H1 (cell line): ENCODE results near the gene GNG7. TPM values are rescaled to one million over a fixed set of nuclear protein-coding genes. Genes with fewer than 3 reads are reported as not detected.

ENCODE experiments used
- NANOG ChIP-seq: IDR thresholded peaks from 2 replicates; pipeline ENCODE4 v1.6.1; 2011; ENCODE audit warnings: low read length, low read depth, mild to moderate bottlenecking, inconsistent platforms; ENCODE audit not compliant: insufficient read depth, poor library complexity, severe bottlenecking
- polyA plus RNA-seq, 7 experiments: library from polyadenylated mRNA; depleted of rRNA in 3 of 7; stranded (reverse) in 5 of 7; unstranded in 2 of 7; fragments of >200 nt in 5 of 7; fragments of 200-250 nt in 2 of 7; gene quantifications; 1 replicate in 5 of 7; 2 replicates in 1 of 7; 4 replicates in 1 of 7; pipeline versions ENCODE4 v1.2.1 to v1.2.3, GENCODE V29; 2011 to 2013; ENCODE audit warnings: missing spikeins in 2 of 7, mixed read lengths in 2 of 7
- total RNA-seq: library from RNA; stranded (reverse); fragmentation: NEBNext Ultra II Directional; extraction: Animal tissue kit (Norgen Biotek cat#: 25700); gene quantifications from 2 replicates; pipeline ENCODE4 v1.2.1, GENCODE V29; 2021
- TF ChIP-seq, protein P1 (sequence below): fragments of 300-600 bp; sonication (generic); IDR thresholded peaks from 2 replicates; pipeline ENCODE4 v1.7.1; 2012; ENCODE audit warnings: low read length, moderate library complexity, mild to moderate bottlenecking, inconsistent platforms; ENCODE audit not compliant: insufficient replicate concordance

The GNG7 gene
- total and polyA plus RNA-seq, 2 of the 8 experiments (the other 6 are each of a cell fraction or from before 2014, with no cell fraction given), result 2.8 to 7.8 TPM

DNA sequence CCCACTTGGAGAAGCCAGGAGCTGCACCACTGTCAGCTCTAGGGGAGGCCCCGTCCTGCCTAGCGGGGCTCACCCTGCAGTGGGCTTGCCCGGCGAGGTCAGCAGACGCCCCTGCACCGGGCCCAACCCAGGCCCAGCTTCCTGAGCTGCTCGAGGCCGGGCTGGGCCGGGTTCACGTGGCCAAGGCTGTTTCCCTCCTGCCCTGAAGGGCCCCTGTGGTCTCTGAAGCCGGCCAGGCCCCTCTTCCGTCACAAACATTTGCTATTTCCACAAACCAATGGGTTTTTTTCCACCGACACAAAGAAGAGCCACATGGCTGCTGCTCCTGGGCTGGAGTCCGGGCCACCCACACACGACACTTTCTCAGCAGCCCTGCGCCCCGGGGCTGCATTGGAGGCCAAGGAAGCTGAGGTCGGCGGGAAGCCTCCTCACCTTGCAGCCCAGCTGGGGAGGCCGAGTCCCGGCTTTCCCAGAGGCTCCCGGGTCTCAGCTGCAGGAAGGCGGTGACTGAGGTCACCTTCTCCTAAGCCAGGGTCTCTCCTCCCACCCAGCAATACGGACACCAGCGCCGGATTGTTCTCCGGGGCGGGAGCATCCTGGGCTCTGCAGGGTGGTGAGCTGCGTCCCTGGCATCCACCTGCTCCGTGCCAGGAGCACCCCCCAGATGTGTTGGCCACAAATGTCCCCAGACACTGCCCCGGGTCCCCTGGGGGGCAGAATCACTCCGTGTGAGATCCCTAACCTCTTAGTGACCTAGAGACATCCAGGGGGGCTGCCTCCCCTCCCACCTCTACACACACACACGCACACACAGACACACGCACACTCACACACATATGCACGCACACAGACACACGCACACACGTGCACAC, 146.0 kb downstream of the GNG7 start (continued):
- TF ChIP-seq, protein P1, sequence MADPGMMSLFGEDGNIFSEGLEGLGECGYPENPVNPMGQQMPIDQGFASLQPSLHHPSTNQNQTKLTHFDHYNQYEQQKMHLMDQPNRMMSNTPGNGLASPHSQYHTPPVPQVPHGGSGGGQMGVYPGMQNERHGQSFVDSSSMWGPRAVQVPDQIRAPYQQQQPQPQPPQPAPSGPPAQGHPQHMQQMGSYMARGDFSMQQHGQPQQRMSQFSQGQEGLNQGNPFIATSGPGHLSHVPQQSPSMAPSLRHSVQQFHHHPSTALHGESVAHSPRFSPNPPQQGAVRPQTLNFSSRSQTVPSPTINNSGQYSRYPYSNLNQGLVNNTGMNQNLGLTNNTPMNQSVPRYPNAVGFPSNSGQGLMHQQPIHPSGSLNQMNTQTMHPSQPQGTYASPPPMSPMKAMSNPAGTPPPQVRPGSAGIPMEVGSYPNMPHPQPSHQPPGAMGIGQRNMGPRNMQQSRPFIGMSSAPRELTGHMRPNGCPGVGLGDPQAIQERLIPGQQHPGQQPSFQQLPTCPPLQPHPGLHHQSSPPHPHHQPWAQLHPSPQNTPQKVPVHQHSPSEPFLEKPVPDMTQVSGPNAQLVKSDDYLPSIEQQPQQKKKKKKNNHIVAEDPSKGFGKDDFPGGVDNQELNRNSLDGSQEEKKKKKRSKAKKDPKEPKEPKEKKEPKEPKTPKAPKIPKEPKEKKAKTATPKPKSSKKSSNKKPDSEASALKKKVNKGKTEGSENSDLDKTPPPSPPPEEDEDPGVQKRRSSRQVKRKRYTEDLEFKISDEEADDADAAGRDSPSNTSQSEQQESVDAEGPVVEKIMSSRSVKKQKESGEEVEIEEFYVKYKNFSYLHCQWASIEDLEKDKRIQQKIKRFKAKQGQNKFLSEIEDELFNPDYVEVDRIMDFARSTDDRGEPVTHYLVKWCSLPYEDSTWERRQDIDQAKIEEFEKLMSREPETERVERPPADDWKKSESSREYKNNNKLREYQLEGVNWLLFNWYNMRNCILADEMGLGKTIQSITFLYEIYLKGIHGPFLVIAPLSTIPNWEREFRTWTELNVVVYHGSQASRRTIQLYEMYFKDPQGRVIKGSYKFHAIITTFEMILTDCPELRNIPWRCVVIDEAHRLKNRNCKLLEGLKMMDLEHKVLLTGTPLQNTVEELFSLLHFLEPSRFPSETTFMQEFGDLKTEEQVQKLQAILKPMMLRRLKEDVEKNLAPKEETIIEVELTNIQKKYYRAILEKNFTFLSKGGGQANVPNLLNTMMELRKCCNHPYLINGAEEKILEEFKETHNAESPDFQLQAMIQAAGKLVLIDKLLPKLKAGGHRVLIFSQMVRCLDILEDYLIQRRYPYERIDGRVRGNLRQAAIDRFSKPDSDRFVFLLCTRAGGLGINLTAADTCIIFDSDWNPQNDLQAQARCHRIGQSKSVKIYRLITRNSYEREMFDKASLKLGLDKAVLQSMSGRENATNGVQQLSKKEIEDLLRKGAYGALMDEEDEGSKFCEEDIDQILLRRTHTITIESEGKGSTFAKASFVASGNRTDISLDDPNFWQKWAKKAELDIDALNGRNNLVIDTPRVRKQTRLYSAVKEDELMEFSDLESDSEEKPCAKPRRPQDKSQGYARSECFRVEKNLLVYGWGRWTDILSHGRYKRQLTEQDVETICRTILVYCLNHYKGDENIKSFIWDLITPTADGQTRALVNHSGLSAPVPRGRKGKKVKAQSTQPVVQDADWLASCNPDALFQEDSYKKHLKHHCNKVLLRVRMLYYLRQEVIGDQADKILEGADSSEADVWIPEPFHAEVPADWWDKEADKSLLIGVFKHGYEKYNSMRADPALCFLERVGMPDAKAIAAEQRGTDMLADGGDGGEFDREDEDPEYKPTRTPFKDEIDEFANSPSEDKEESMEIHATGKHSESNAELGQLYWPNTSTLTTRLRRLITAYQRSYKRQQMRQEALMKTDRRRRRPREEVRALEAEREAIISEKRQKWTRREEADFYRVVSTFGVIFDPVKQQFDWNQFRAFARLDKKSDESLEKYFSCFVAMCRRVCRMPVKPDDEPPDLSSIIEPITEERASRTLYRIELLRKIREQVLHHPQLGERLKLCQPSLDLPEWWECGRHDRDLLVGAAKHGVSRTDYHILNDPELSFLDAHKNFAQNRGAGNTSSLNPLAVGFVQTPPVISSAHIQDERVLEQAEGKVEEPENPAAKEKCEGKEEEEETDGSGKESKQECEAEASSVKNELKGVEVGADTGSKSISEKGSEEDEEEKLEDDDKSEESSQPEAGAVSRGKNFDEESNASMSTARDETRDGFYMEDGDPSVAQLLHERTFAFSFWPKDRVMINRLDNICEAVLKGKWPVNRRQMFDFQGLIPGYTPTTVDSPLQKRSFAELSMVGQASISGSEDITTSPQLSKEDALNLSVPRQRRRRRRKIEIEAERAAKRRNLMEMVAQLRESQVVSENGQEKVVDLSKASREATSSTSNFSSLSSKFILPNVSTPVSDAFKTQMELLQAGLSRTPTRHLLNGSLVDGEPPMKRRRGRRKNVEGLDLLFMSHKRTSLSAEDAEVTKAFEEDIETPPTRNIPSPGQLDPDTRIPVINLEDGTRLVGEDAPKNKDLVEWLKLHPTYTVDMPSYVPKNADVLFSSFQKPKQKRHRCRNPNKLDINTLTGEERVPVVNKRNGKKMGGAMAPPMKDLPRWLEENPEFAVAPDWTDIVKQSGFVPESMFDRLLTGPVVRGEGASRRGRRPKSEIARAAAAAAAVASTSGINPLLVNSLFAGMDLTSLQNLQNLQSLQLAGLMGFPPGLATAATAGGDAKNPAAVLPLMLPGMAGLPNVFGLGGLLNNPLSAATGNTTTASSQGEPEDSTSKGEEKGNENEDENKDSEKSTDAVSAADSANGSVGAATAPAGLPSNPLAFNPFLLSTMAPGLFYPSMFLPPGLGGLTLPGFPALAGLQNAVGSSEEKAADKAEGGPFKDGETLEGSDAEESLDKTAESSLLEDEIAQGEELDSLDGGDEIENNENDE, result no peak
- no peak for TF ChIP-seq NANOG
